Measurements from ENCODE around the gene ADAMTS14. TPM values are rescaled to one million over a fixed set of nuclear protein-coding genes. Genes with fewer than 3 reads are reported as not detected.
"Not testable (repeated sequence)": the region's sequence is repeated elsewhere in the genome, so short reads cannot be mapped to it uniquely, and the experiment has no call there.

The ADAMTS14 gene
- total RNA-seq = not detected

- intact Hi-C loops (cut with micrococcal nuclease) = no loop called here
- peaks cover 2% of the 10 kb centered on the region for H3K9me3 Mint-ChIP-seq
- no peaks in the 10 kb centered on the region for H3K36me3 Mint-ChIP-seq
- H3K4me1 Mint-ChIP-seq (ENCODE audit: low read depth) = peaks cover 9% of the 10 kb centered on the region
- ChIA-PET CTCF (no interaction called here), POLR2A (no interaction called here)
- no peak within 1 kb of the TSS for H3K27ac Mint-ChIP-seq
- DNase-seq = peak; percentile 13
- H3K27me3 Mint-ChIP-seq = peaks cover 38% of the 10 kb centered on the region
- no peak within 1 kb of the TSS for H3K4me3 Mint-ChIP-seq
These were observed at the start of gene ADAMTS14 for GRCh38 chr10:70672165-70673042. TSS of gene ADAMTS14 (plus strand) at chr10:70672506. CDS start at chr10:70672803, 297 bp downstream.

GRCh38 chr10:70622541-70622940, 49.8 kb upstream of the ADAMTS14 start:
- ChIA-PET CTCF (interaction anchor here (0.7 to 1.4 kb wide), 2 partner anchors 63 to 136 kb away, joined by 4 read pairs; no protein-coding TSS in a partner anchor), POLR2A (no interaction called here)
- intact Hi-C loops (cut with micrococcal nuclease) = no loop called here
- Mint-ChIP-seq H3K27ac (no peak overlapping the region), H3K9me3 (peaks cover 13% of the 10 kb centered on the region), H3K4me3 (no peak overlapping the region), H3K4me1 (ENCODE audit: low read depth) (peaks cover 11% of the 10 kb centered on the region), H3K36me3 (peaks cover 8% of the 10 kb centered on the region), H3K27me3 (peaks cover 10% of the 10 kb centered on the region)
- no peak for DNase-seq

- peaks cover 7% of the 10 kb centered on the region for H3K4me1 Mint-ChIP-seq (ENCODE audit: low read depth)
- intact Hi-C loops (cut with micrococcal nuclease) = no loop called here
- peaks cover 12% of the 10 kb centered on the region for H3K27me3 Mint-ChIP-seq
- no peak for DNase-seq
- ChIA-PET CTCF (interaction anchor here (0.7 to 1.4 kb wide), 2 partner anchors 64 to 135 kb away, joined by 4 read pairs; no protein-coding TSS in a partner anchor), POLR2A (no interaction called here)
- H3K36me3 Mint-ChIP-seq = peaks cover 8% of the 10 kb centered on the region
- H3K4me3 Mint-ChIP-seq = no peak overlapping the region
- no peak overlapping the region for H3K27ac Mint-ChIP-seq
- H3K9me3 Mint-ChIP-seq = peaks cover 18% of the 10 kb centered on the region
These were observed 49.1 kb upstream of the ADAMTS14 start for GRCh38 chr10:70622981-70623844.

- CTCF ChIA-PET = no interaction called here
These were observed 46.2 kb upstream of the ADAMTS14 start for GRCh38 chr10:70626056-70626455.

GRCh38 chr10:70629338-70629737, 43.0 kb upstream of the ADAMTS14 start:
- H3K27me3 Mint-ChIP-seq = peaks cover 16% of the 10 kb centered on the region
- no peak overlapping the region for H3K4me3 Mint-ChIP-seq
- H3K27ac Mint-ChIP-seq = no peak overlapping the region
- H3K4me1 Mint-ChIP-seq (ENCODE audit: low read depth) = no peaks in the 10 kb centered on the region
- DNase-seq = no peak
- POLR2A ChIA-PET = no interaction called here
- H3K36me3 Mint-ChIP-seq = no peaks in the 10 kb centered on the region
- H3K9me3 Mint-ChIP-seq = peaks cover 8% of the 10 kb centered on the region
- CTCF ChIA-PET = no interaction called here
- intact Hi-C loops (cut with micrococcal nuclease) = no loop called here

More at GRCh38 chr10:70626056-70626455, 46.2 kb upstream of the ADAMTS14 start:
- Mint-ChIP-seq H3K27me3 (peaks cover 5% of the 10 kb centered on the region), H3K9me3 (peaks cover 10% of the 10 kb centered on the region), H3K36me3 (no peaks in the 10 kb centered on the region), H3K27ac (no peak overlapping the region), H3K4me1 (ENCODE audit: low read depth) (no peaks in the 10 kb centered on the region), H3K4me3 (no peak overlapping the region)
- intact Hi-C loops (cut with micrococcal nuclease) = no loop called here
- no peak for DNase-seq
- POLR2A ChIA-PET = no interaction called here

- CTCF ChIA-PET; intact Hi-C loops (cut with micrococcal nuclease); H3K4me3 Mint-ChIP-seq; H3K4me1 Mint-ChIP-seq (ENCODE audit: low read depth); DNase-seq; H3K36me3 Mint-ChIP-seq; H3K9me3 Mint-ChIP-seq; POLR2A ChIA-PET; H3K27ac Mint-ChIP-seq: not testable (repeated sequence)
- peaks cover 20% of the 10 kb centered on the region for H3K27me3 Mint-ChIP-seq
These were observed 40.6 kb upstream of the ADAMTS14 start for GRCh38 chr10:70631735-70632134.

- ChIA-PET CTCF (no interaction called here), POLR2A (no interaction called here)
- no peak overlapping the region for H3K4me3 Mint-ChIP-seq
- intact Hi-C loops (cut with micrococcal nuclease) = no loop called here
- no peaks in the 10 kb centered on the region for H3K4me1 Mint-ChIP-seq (ENCODE audit: low read depth)
- no peaks in the 10 kb centered on the region for H3K36me3 Mint-ChIP-seq
- H3K27ac Mint-ChIP-seq = no peak overlapping the region
- H3K27me3 Mint-ChIP-seq = peaks cover 19% of the 10 kb centered on the region
- no peak for DNase-seq
- no peaks in the 10 kb centered on the region for H3K9me3 Mint-ChIP-seq
These were observed 38.3 kb upstream of the ADAMTS14 start for GRCh38 chr10:70634011-70634410.

GRCh38 chr10:70634515-70634914, 37.8 kb upstream of the ADAMTS14 start:
- H3K9me3 Mint-ChIP-seq; intact Hi-C loops (cut with micrococcal nuclease); CTCF ChIA-PET; POLR2A ChIA-PET; H3K4me3 Mint-ChIP-seq; H3K27ac Mint-ChIP-seq; H3K36me3 Mint-ChIP-seq; H3K4me1 Mint-ChIP-seq (ENCODE audit: low read depth); DNase-seq: not testable (repeated sequence)
- peaks cover 19% of the 10 kb centered on the region for H3K27me3 Mint-ChIP-seq

- H3K4me1 Mint-ChIP-seq (ENCODE audit: low read depth); H3K4me3 Mint-ChIP-seq; CTCF ChIA-PET; intact Hi-C loops (cut with micrococcal nuclease); H3K27me3 Mint-ChIP-seq; H3K9me3 Mint-ChIP-seq; H3K36me3 Mint-ChIP-seq; H3K27ac Mint-ChIP-seq; DNase-seq; POLR2A ChIA-PET: not testable (repeated sequence)
These were observed 32.5 kb upstream of the ADAMTS14 start for GRCh38 chr10:70639640-70640383.

GRCh38 chr10:70643272-70643671, 29.0 kb upstream of the ADAMTS14 start:
- CTCF ChIA-PET; H3K36me3 Mint-ChIP-seq; H3K27me3 Mint-ChIP-seq; POLR2A ChIA-PET; H3K4me3 Mint-ChIP-seq; intact Hi-C loops (cut with micrococcal nuclease); H3K4me1 Mint-ChIP-seq (ENCODE audit: low read depth); DNase-seq; H3K27ac Mint-ChIP-seq; H3K9me3 Mint-ChIP-seq: not testable (repeated sequence)

- H3K27me3 Mint-ChIP-seq; H3K36me3 Mint-ChIP-seq; H3K27ac Mint-ChIP-seq; DNase-seq; H3K4me3 Mint-ChIP-seq; POLR2A ChIA-PET; H3K4me1 Mint-ChIP-seq (ENCODE audit: low read depth); intact Hi-C loops (cut with micrococcal nuclease): not testable (repeated sequence)
- H3K9me3 Mint-ChIP-seq = peaks cover 24% of the 10 kb centered on the region
- CTCF ChIA-PET = interaction anchor here (0.6 kb wide), 1 partner anchor 242 kb away, joined by 3 read pairs; no protein-coding TSS in a partner anchor
These were observed 27.3 kb upstream of the ADAMTS14 start for GRCh38 chr10:70644959-70645358.

- no peak overlapping the region for H3K27ac Mint-ChIP-seq
- DNase-seq = no peak
- peaks cover 44% of the 10 kb centered on the region for H3K9me3 Mint-ChIP-seq
- H3K36me3 Mint-ChIP-seq = peaks cover 15% of the 10 kb centered on the region
- H3K4me3 Mint-ChIP-seq = no peak overlapping the region
- peaks cover 6% of the 10 kb centered on the region for H3K27me3 Mint-ChIP-seq
- intact Hi-C loops (cut with micrococcal nuclease) = no loop called here
- ChIA-PET POLR2A (no interaction called here), CTCF (no interaction called here)
- no peaks in the 10 kb centered on the region for H3K4me1 Mint-ChIP-seq (ENCODE audit: low read depth)
These were observed 25.2 kb upstream of the ADAMTS14 start for GRCh38 chr10:70647086-70647485.
